UCSD-AML1 (cell line): ENCODE results near the gene TSPAN9.
A peak's percentile ranks its signal among the peaks of the same experiment; 100 is the strongest.

ENCODE experiments used
- DNase-seq: peaks from one replicate; lab custom pipeline; 2025; ENCODE audit not compliant: unreplicated experiment; lab: John Stamatoyannopoulos, UW

TSPAN9 gene

DNA sequence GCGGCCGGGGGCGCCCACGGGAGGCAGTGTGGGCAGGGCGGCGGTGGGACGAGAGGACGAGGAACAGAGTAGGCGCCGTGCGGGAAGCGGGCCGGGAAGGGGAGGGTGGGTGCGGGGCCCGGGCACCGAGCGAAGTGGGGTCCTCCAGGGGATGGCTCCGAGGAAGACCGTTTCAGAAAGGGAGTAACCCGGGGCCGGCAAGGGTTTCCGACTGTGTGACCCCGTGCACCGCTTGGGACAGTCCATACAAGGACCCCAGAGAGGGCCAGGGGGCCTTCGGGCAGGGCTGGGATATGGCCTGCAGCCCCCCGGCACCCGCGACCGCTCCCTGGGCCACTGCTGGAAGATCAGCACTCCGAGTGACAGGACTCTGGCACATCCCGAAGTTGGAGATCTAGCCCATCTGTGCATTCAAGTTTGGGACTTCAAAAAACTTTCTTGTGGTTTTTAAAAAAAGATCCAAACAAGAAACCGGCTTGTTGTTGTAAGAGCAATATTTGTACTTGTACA is 448 bp downstream of the TSPAN9 start:
- DNase-seq = no peak

DNA sequence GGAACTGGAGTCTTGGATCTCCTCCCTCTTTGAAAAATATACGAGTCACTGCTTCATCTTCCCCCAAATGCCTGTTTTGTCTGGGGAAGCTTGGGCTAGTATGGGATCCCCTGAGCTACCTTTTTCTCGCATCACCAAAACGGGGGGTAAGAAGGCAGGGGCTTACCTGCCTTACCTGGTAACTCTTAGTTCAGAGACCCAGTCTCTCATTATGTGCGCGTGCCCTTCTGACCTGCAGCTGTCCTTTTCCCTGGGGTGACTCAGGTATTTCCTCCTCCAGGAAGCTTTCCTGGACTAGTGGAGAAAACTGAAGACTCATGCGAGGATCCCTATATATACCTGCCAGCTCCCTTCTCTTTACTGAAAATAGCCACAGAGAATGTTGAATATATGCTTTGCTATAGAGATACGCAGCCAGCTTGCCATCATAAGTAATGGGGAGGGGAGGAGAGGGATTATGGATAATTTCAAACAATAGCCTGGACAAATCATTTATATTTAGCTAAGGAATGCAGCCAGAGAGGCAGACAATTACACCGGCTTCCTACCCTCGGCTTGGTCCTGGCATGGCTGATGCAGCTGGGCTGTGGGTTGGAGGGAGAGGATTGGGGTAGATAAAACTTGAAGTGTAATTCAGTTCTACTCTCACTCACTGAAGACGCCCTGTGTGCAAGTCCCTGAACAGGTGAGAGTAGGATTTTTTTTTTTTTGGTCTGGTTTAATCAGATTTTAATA is 1.1 kb downstream of the TSPAN9 start:
- no peak for DNase-seq

DNA sequence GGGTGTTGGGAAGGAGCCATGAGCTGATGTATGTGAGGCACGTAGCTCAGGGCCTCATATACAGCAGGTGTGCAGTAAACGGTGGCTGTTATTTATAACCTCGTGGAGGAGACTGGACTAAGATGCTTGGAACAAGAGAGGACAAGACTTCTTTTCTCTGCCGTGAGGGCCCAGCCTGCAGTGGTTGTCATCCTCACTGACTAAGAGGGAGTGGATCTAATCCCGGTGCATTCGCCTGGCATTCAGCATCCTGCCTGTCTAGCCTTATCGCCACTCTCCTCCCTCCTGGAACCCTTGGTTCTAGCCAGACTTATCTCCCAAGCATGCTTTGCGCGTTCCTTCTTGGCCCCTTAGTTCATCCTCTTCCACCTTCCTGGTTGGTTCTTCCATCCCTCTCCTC is 3.9 kb downstream of the TSPAN9 start:
- no peak for DNase-seq

DNA sequence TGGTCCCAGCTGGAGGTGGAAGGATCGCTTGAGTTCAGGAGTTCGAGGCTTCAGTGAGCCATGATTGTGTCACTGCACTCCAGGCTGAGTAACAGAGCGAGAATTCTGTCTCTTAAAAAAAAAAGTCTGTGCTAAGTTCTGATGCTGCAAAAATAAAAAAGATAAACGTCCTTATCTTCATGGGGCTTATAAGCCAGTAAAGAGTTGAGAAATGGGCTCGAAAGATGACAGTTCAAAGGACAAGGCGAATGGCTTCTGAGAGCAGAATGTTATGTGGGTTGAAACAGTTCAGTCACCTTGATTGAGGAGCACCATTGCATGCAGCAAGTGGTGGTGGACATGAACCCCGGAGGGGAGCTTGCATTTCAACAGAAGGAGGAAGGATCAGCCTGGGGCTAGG is 4.7 kb downstream of the TSPAN9 start:
- DNase-seq = no peak

DNA sequence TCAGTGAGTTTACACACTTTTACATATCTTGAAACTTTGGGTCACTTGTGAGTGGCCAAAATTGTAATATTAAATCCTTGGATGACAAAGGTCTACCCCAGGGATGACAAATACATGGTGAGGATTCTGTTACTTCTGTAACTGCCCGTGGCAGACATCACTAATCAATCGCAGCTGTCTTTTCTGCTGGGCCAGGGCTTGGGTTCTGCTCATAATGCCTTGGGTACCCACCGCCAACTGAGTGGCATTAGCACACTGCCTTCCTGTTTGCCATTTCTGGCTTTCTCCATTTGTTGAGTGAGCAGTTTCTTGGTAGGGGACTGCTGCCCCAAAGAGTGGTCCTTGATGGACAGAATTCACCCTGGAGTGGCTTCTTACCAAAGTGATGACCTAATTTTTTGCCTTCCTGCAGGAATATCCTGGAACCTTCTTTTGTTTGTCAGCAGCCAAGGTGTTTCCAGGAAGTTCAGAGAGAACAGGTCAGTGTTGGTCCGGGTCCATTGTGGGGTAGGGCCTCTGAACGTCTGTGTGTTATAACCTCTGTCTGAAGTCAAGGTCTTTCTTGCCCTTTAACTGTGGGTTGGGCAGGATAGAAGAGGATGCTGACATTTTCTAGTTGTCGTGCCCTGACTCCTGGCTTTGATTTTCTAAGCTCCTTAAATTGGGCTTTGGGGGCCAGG is 6.2 kb downstream of the TSPAN9 start:
- no peak for DNase-seq

DNA sequence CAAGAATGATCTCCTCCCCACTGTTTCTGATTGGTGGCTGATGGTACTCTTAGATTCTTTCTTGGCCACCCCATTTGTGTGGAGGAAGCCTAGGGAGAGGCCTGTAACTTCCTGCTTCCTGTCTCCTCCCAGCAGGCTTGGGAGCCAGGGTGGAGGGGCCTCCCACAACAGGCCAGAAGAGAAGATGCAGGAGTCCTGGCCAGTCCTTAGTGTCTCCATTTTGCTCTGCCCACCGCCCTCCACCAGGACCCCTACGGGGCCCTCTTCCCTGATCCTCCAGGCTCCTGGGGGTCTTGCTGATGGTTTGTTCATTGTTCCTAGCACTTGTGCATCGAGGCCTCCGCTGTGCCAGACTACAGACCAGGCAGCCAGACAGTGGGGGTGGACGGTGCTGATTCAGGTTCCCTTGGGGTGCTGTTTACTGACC is 6.8 kb downstream of the TSPAN9 start:
- peak; percentile 34 for DNase-seq

DNA sequence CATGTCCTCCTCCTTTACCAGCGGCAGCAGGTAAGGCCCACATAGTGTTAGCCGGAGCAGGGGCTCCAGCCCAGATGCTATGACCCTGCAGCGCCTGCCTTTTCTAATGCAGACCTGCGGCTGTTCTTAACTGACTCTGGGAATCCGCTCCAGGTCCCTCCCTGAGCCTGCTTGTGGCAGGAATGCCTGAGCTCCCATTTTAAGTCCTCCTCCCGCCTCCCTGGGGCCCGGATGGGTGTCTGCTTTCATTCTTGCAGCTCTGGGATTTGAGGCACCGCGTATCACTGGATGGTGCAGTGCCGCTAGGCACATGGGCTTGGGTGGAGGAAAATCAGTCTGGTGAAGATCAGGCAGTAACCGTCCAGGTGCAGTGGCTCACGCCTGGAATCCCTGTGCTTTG is 7.6 kb downstream of the TSPAN9 start:
- DNase-seq = no peak

DNA sequence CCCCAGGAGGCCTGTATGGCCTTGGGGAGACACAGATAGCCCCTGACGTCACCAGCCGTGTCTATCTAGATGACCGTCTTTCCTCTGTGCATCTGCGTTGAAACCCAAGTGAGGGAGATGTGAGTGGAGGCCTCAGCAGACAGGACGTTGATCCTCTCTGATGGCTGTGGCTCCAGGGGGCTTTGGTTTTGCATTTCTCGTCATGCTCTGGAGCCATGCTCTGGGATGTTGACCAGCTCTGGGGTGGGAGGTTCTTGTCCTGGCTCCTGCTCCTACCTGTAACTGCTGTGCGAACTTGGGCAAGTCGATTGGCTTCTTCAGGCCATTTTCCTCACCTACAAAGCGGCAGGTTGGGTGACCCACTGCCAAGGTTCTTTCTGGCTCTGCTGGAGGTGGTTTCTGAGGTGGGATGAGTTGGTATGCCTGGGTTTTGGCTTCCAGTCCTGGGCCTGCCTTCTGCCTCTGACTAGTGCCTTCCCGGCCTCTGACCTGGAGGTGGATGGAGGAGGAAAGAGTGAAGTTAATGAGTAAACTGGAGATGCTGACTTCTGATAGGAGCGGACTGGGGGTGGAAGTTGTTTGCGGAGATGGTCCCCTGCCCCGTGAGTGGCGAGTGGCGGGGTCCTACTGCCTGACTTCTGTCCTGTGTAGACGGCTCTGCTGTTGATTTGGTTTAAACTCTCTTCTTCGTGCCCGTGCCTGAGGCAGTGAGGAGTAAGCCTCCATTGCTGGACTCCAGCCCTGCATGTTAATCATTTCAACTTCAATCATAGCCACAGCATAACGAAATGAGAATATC is 8.4 kb downstream of the TSPAN9 start:
- no peak for DNase-seq

DNA sequence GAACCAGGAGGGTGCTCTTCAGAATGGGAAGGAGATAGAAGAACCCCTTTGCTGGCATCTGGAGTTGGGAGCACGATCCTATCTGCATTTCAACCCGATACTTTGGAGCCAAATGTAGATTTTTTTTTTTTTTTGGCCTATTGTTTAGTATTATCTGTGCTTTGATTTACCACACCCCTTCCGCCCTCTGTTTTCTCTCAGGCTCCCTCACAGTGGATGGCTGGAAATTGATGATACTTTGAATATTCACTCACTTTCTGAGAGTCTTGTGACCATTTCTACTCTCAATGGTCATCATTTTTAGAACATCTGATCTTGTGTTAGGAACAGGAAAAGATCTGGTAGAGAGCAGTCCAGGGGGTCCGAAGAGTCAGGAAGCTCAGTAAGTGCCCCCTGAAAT is 9.0 kb downstream of the TSPAN9 start:
- no peak for DNase-seq

DNA sequence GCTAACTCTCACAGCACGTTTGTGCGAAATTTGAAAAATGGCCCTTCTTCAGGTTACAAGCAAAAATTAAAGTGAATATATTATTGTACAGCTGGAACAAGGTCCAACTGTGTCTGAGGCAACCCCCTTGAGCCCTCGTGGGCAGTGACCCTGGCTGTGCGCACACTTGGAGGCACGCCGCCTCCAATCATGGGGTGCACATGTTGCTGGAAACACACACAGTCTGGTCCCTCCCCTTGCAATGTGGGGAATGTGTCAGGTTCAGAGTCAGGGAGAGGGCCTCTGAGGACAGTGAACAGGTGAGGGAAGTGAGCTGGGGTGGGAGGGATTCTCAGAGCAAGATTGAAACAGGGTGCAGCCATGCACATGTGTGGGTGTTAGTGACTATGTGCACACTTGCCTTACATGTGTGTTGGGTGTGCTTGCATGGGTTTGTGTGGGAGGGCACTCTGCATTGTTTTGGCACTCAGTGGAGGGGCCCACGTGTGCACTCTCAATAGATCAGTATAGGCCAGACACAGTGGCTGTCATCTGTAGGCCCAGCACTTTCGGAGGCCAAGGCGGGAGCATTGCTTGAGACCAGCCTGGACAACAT is 9.6 kb downstream of the TSPAN9 start:
- DNase-seq = no peak

DNA sequence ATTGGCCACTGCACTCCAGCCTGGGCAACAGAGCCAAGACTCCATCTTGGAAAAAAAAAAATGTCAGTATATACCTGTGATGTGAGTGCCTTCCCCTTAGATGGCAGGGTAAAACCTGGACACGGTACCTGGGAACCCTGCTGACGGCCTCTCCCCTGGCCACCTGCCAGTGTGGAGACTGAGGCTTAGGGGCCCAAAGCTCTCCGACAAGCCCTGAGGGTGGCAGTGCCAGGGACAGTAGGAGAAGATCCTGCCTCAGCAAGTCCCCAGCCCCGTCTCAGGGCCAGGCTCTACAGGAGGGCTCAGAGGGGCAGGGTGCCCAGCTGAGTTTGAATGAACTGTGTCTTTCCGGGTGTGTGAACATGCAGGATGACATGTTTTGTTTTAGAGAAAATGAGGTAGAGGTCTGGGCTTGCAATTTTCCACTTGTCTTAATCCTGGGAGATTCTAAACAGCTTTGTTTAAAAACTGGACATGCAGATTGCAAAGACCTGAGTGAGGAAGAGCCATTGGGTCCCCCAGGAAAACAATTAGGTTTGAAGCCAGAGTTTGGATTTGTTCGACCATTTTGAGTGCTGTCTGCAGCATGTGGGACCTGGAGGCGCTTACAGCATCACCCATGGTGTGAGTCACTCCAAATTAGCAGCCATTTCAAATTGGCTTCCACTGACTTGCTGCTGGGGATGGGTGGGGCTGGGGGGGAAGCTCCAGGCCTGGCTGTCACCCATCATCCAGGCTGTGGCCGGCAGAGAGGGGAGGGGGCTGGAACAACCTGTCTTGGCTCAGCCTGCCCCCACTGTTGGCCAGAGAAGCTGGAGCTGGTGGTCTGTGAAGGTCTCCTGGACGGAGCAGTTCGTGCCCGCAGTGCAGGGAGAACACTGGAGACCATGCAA is 10.8 kb downstream of the TSPAN9 start:
- DNase-seq = no peak

DNA sequence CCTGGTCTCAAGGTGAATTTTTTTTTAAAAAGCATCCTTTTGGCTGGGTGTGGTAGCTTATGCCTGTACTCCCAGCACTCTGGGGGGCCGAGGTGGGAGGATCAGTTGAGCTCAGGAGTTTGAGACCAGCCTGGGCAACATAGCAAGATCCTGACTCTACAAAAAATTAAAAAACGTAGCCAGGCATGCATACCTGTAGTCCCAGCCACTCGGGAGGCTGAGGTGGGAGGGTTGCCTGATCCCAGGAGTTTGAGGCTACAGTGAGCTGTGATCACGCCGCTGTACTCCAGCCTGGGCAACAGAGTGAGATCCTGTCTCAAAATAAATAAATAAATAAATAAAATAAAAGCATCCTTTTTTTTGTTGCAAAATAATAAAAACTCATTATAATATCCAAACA is 12.4 kb downstream of the TSPAN9 start:
- DNase-seq = no peak

DNA sequence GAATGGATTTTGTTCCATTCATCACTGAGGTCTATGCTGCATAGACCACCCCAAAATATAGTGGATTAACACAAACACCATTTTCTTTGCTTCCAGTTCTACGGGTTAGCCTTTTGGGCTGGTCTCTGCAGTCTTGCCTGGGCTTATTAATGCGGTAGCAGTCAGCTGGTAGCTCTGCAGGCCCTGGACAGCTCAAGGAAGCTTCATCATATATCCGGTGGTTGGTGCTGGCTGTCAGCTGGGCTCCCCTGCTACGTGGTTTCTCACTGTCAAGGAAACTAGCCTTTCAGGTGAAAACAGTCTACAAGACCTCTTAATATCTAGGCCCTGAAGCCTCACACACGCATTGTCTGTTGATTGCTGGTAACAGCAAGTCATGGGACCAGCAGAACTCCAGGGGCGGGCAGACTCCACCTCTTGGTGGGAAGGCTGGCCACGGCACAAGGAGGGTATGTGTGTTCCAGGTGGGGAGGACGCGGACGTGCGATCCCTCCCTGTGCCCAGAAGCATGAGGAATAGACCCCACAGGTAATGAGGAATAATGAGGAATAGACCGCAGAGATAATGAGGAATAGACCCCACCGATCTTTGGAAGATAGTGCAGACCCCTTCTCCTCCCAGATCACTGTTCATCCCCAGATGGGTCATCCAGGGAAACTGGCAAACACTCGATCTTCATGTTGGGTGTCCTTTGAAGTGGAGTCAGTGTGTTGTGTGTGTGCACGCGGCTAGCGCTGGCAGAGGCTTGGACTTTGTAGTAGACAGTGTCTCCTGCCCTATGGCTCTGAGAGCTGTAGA is 13.3 kb downstream of the TSPAN9 start:
- no peak for DNase-seq

DNA sequence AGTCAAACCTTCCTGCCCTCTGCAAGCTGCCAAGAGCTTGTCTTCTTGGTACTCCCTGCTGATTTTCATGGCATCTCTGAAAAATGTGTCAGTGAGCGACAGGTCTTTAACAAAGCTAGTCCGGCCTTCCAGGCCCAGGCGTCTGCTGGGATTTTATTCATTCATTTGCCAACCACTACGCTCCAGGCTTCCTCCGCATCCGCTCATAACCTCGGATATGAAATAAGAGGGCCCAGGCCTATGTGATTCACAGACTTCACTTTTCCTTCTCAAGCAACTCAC is 13.8 kb downstream of the TSPAN9 start:
- DNase-seq = no peak

DNA sequence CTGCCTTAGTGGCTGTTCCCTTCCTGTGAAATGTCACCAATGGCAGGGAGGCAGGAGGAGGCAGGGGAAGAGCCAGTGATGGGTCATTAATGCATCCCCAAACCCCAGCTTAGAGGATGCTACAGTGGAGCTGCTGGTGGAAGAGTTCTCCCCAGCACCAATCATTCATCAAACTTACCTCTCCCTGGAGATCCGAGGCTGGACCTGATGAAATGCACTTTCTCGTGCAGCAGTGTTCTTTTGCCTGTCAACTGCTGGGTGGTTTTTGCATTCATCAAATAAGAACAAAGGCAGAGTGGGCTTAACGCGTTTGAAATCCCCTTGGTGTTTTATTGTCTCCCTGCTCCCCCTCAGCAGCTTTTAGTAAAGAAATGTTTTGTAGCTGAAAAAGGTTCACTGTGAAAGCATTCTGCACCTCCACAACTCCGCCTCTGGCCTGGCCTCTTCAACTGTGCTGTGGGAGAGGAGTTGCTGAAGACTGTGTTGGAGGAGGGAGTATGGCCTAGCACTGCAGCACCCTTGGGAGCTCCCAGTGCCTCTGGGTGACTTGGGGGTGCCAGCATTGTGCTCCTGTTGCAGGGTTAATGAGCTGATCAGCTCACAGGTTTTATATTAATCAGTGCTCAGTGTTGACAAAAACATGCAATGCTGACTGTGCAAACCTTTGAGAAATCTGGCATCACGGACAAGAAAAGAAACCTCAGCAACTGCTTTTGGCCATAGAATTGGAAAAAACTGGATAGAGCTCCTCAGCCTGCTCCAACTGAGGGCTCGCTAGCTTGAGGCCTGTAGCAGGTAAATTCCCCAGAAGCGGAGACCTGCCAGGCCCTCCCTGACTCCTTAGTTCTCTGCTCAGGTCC is 14.4 kb downstream of the TSPAN9 start:
- DNase-seq = no peak

DNA sequence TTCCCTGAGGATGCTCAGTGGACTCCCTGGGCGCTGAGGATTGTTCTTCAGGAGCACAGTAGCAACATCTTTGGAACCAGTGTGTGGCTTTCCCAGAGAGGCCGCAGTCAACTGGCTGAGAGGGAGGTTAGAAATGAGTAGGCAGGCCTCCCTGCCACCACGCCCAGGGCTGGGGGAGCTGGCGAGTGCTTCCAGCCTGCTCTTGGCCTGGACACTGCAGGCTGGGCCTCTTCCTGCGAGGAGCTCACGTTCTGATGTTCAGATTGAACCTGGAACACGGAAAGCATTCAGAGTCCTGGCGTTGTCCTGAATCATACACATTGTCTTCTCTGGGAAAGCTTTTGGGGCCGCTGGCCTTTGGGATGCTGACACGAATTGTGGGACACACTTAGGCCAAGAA is 15.6 kb downstream of the TSPAN9 start:
- no peak for DNase-seq

DNA sequence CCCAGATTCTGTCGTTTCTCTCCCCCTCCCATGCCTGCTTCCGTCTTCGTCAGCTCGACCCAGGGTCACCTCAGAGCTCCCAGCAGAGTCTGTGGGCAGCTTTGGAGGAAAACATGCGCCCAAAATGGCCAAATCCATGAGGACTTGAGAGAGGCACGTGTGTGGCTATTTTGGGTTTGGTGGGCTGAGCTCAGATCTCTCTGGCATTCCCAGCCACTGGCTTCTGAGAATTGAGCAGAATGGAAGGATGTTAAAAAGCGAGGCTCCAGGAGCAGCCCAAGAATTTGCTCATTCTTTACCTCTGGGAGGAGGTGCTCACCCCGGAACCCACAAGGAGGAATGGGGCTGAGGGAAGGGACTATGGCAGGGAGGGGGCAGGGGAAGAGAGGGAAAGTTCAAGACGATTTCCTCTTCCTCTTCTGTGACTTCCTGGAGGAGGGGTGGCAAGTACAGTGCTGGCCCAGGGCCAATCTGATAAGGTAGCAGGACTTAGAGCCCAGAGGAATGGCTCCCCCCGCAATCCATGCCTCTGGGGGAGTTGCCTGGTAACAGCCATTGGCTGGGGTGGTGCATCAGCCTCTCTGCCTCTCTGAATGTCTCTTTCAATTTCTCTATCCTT is 20.1 kb downstream of the TSPAN9 start:
- DNase-seq = peak; percentile 83

DNA sequence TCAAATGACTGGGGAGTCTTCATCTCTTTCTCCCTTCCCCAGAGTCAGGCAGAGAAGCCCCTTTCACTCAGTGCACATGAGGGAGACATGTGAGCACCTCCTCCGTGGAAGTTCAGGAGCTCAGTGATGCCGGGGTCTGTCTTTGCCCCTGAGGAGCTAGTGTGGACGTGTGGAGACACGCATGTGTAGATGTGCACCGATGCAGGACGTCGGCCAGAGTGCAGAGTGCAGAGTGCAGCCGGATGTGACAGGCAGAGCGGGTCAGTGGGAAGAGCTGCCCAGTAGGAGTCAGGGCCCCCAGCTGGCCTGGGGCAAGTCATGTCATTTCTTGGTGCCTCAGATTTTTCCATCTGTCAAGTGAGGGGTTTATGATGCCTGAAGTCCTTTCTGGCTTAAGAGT is 20.7 kb downstream of the TSPAN9 start:
- no peak for DNase-seq

DNA sequence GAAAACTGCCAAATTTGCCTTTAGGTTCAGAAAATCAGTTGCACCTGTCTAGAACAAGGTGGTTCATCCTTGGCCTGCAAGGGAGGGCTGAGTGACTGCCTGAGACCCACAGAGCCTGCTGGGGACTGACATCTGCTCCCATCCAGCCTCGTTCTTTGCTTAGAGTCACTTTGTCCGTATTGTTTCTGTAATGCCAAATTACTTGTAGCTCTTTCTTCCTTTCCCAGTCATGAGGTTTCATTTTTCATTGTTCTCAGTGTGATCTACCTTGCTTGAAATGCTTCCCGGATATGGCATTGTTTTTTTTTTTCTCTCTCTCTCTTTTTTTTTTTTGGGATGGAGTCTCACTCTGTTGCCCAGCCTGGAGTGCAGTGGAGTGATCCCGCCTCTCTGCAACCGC is 21.3 kb downstream of the TSPAN9 start:
- no peak for DNase-seq
